GM23338 (cell line): ENCODE data around the gene CYTH3. TPM values are rescaled to one million over a fixed set of nuclear protein-coding genes. Genes with fewer than 3 reads are reported as not detected.

ENCODE experiments used
- ATAC-seq: fragments of 200-7000 bp; cut with Tn5 transposase; 3 replicates; pipeline ENCODE4 v1.9.1; 2020
- DNase-seq: peaks from one replicate; pipeline ENCODE4 v3.0.0-alpha.2; 2015; ENCODE audit warnings: low spot score
- H2AFZ ChIP-seq: fragments of 200-600 bp; sonication (generic); 2 replicates; pipeline ENCODE4 v1.8.0; 2016; ENCODE audit warnings: antibody characterized with exemption, mild to moderate bottlenecking, moderate library complexity
- H3F3A ChIP-seq: fragments of 200-600 bp; sonication (generic); replicated peaks from 2 replicates; pipeline ENCODE4 v1.8.0; 2017; ENCODE audit warnings: antibody characterized with exemption, mixed run types, low read depth
- H3K27ac ChIP-seq: fragments of 200-600 bp; sonication (generic); 2 replicates; pipeline ENCODE4 v1.6.1; 2016; ENCODE audit warnings: low read depth
- H3K27me3 ChIP-seq: fragments of 200-600 bp; sonication (generic); 2 replicates; pipeline ENCODE4 v1.8.0; 2016; ENCODE audit warnings: mild to moderate bottlenecking, mixed run types, moderate library complexity; ENCODE audit not compliant: insufficient read depth
- H3K36me3 ChIP-seq: fragments of 200-600 bp; sonication (generic); 2 replicates; pipeline ENCODE4 v1.8.0; 2016; ENCODE audit warnings: mild to moderate bottlenecking; ENCODE audit not compliant: insufficient read depth
- H3K4me1 ChIP-seq: fragments of 200-600 bp; sonication (generic); 2 replicates; pipeline ENCODE4 v1.8.0; 2016; ENCODE audit warnings: mild to moderate bottlenecking, moderate library complexity; ENCODE audit not compliant: insufficient read depth
- H3K4me2 ChIP-seq: fragments of 200-600 bp; sonication (generic); 2 replicates; pipeline ENCODE4 v1.7.1; 2017; ENCODE audit warnings: mixed run types
- H3K4me3 ChIP-seq: fragments of 200-600 bp; sonication (generic); 2 replicates; pipeline ENCODE4 v1.6.1; 2016; ENCODE audit warnings: mixed run types
- H3K79me2 ChIP-seq: fragments of 200-600 bp; sonication (generic); replicated peaks from 2 replicates; pipeline ENCODE4 v1.8.0; 2017; ENCODE audit warnings: mild to moderate bottlenecking; ENCODE audit not compliant: insufficient read depth
- H3K9me2 ChIP-seq: fragments of 200-600 bp; sonication (generic); 2 replicates; pipeline ENCODE4 v1.8.0; 2017; ENCODE audit not compliant: insufficient read depth
- H4K20me1 ChIP-seq: fragments of 200-600 bp; sonication (generic); replicated peaks from 2 replicates; pipeline ENCODE4 v1.8.0; 2017; ENCODE audit warnings: mild to moderate bottlenecking; ENCODE audit not compliant: insufficient read depth
- H3K27ac Mint-ChIP-seq: 2 replicates; pipeline ENCODE4 v1.8.0; 2020; ENCODE audit warnings: inconsistent platforms, mild to moderate bottlenecking, moderate library complexity, mixed read lengths
- H3K27me3 Mint-ChIP-seq: 3 replicates; pipeline ENCODE4 v1.8.0; 2022; ENCODE audit warnings: low read depth, mild to moderate bottlenecking, moderate library complexity, mixed read lengths, inconsistent platforms; ENCODE audit not compliant: insufficient read depth, poor library complexity
- H3K36me3 Mint-ChIP-seq: 3 replicates; pipeline ENCODE4 v1.8.0; 2021; ENCODE audit warnings: low read depth, mild to moderate bottlenecking, inconsistent platforms, moderate library complexity, mixed read lengths
- H3K4me1 Mint-ChIP-seq: 3 replicates; pipeline ENCODE4 v1.8.0; 2020; ENCODE audit warnings: mild to moderate bottlenecking, inconsistent platforms, mixed read lengths
- H3K4me3 Mint-ChIP-seq: 3 replicates; pipeline ENCODE4 v1.8.0; 2021; ENCODE audit warnings: moderate library complexity, mild to moderate bottlenecking, inconsistent platforms, mixed read lengths
- H3K9me3 Mint-ChIP-seq: 3 replicates; pipeline ENCODE4 v1.8.0; 2020; ENCODE audit warnings: moderate library complexity, mild to moderate bottlenecking, inconsistent platforms, mixed read lengths
- CREB1 ChIP-seq: fragments of 250-450 bp; sonication (Bioruptor Pico); IDR thresholded peaks from 2 replicates; pipeline ENCODE4 v1.5.0; 2020; ENCODE audit warnings: low read depth, mild to moderate bottlenecking, moderate library complexity
- EZH2 ChIP-seq: fragments of 200-600 bp; sonication (generic); IDR thresholded peaks from one replicate; pipeline ENCODE4 v1.8.0; 2017; ENCODE audit warnings: antibody characterized with exemption, mild to moderate bottlenecking, low read depth; ENCODE audit not compliant: unreplicated experiment
- REST ChIP-seq: IDR thresholded peaks from one replicate; pipeline ENCODE4 v1.6.1; 2018; ENCODE audit warnings: antibody characterized with exemption; ENCODE audit not compliant: unreplicated experiment
- STAT1 ChIP-seq: IDR thresholded peaks from one replicate; pipeline ENCODE4 v1.6.1; 2016; ENCODE audit warnings: antibody characterized with exemption; ENCODE audit not compliant: unreplicated experiment
- polyA plus RNA-seq: library from polyadenylated mRNA; unstranded; fragments of >200 nt; fragmentation: Nextera tagmentation; extraction: Ambion mirVana; gene quantifications from 2 replicates; pipeline ENCODE4 v1.2.1, GENCODE V29; 2016
- total RNA-seq: library from RNA; depleted of rRNA; stranded (reverse); fragments of >200 nt; shearing (Covaris generic); gene quantifications from 2 replicates; pipeline ENCODE4 v1.2.3, GENCODE V29; 2014
- TF ChIP-seq, protein P1 (sequence below), 2 experiments: fragments of 200-600 bp in 1 of 2; sonication (generic) in 1 of 2; conservative IDR thresholded peaks; 2 replicates each; pipeline versions ENCODE4 v1.5.1 to v1.6.1; 2016 to 2017; ENCODE audit warnings: antibody characterized with exemption in 2 of 2, low read depth in 2 of 2, mild to moderate bottlenecking in 2 of 2, moderate library complexity in 1 of 2

Gene CYTH3
- total and polyA plus RNA-seq, 2 experiments from 2014 or later, result 4.6 to 15.3 TPM

GRCh38 chr7:6165075-6165474, 107.3 kb downstream of the CYTH3 start:
- H3K4me1 ChIP-seq, result no peaks in the 10 kb centered on the region
- ATAC-seq (no peak), DNase-seq (peak; percentile 38)
- TF ChIP-seq EZH2 (no peak), CREB1 (CRISPR knock-in tag) (no peak), STAT1 (no peak)
- TF ChIP-seq, protein P1, sequence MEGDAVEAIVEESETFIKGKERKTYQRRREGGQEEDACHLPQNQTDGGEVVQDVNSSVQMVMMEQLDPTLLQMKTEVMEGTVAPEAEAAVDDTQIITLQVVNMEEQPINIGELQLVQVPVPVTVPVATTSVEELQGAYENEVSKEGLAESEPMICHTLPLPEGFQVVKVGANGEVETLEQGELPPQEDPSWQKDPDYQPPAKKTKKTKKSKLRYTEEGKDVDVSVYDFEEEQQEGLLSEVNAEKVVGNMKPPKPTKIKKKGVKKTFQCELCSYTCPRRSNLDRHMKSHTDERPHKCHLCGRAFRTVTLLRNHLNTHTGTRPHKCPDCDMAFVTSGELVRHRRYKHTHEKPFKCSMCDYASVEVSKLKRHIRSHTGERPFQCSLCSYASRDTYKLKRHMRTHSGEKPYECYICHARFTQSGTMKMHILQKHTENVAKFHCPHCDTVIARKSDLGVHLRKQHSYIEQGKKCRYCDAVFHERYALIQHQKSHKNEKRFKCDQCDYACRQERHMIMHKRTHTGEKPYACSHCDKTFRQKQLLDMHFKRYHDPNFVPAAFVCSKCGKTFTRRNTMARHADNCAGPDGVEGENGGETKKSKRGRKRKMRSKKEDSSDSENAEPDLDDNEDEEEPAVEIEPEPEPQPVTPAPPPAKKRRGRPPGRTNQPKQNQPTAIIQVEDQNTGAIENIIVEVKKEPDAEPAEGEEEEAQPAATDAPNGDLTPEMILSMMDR (conservative IDR thresholded peaks at IDR 0.05; ENCODE audit: low read depth in 2 of 2), result no peak
- no peak overlapping the region for H3K4me2 ChIP-seq
- Mint-ChIP-seq H3K9me3 (no peaks in the 10 kb centered on the region), H3K4me1 (peaks cover 18% of the 10 kb centered on the region), H3K27me3 (peaks cover 11% of the 10 kb centered on the region), H3K4me3 (no peak overlapping the region; the same call in 2 of the 3 replicates), H3K36me3 (peaks cover 20% of the 10 kb centered on the region), H3K27ac (no peak overlapping the region)
- no peak overlapping the region for H3K4me3 ChIP-seq
- no peaks in the 10 kb centered on the region for H3K27me3 ChIP-seq
- no peaks in the 10 kb centered on the region for H3F3A ChIP-seq
- H3K79me2 ChIP-seq, result peaks cover 6% of the 10 kb centered on the region; the same call in 1 of the 2 replicates
- H3K9me2 ChIP-seq, result no peaks in the 10 kb centered on the region
- H4K20me1 ChIP-seq, result peaks cover under 1% of the 10 kb centered on the region
- H3K27ac ChIP-seq, result 0 out of 2 replicates have a peak overlapping the region, but pooled peaks have one; percentile 32
- H3K36me3 ChIP-seq, result peaks cover 14% of the 10 kb centered on the region; the same call in 1 of the 2 replicates
- no peak overlapping the region for H2AFZ ChIP-seq

- ATAC-seq (peak; percentile 41), DNase-seq (peak; percentile 71)
- H3K4me2 ChIP-seq, result no peak overlapping the region
- H4K20me1 ChIP-seq, result peaks cover 5% of the 10 kb centered on the region
- Mint-ChIP-seq H3K9me3 (no peaks in the 10 kb centered on the region), H3K27me3 (peaks cover 11% of the 10 kb centered on the region), H3K4me3 (no peak overlapping the region), H3K27ac (no peak overlapping the region), H3K36me3 (peaks cover 15% of the 10 kb centered on the region), H3K4me1 (peaks cover 19% of the 10 kb centered on the region)
- no peaks in the 10 kb centered on the region for H3F3A ChIP-seq
- H3K27ac ChIP-seq, result no peak overlapping the region
- TF ChIP-seq, protein P1 (conservative IDR thresholded peaks at IDR 0.05; ENCODE audit: low read depth in 2 of 2), result peak; percentile 36 to 50
- no peak for TF ChIP-seq REST
- no peak overlapping the region for H3K4me3 ChIP-seq
- H3K27me3 ChIP-seq, result no peaks in the 10 kb centered on the region
- peaks cover 14% of the 10 kb centered on the region; the same call in 1 of the 2 replicates for H3K36me3 ChIP-seq
- H3K79me2 ChIP-seq, result peaks cover 6% of the 10 kb centered on the region; the same call in 1 of the 2 replicates
- H2AFZ ChIP-seq, result no peak overlapping the region
- no peaks in the 10 kb centered on the region for H3K4me1 ChIP-seq
- H3K9me2 ChIP-seq, result no peaks in the 10 kb centered on the region
Measured at GRCh38 chr7:6164491-6164890, 107.9 kb downstream of the CYTH3 start.
